Activated gamma-delta T cell treated with anti-CD3 and anti-CD28 coated beads, Interleukin-2, amount 50 U/mL, for 16 hours (primary cell): Measurements from ENCODE around the gene CADPS.

Experiments used
- DNase-seq: peaks from one replicate; pipeline ENCODE4 v3.0.0-alpha.2; 2020; ENCODE audit warnings: low read depth

The CADPS gene

DNA sequence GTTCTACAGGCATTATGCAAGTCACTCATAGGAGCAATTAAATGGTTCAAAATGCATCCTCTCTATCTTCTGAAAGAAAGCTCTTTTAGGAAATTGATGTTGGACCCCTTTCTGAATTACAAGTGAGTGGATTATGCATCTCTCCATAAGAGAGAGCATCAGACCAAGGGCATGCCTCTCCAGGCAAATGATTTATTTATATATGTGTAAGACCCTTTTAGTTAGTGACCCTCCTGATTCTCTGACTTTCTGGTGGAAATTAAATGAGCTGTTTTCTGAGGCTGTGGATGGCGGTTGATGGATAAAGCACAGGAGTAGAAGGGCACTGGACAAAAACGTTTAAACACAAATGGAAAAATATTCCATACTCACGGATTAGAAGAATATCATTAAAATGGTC is 62.6 kb downstream of the CADPS start:
- no peak for DNase-seq

DNA sequence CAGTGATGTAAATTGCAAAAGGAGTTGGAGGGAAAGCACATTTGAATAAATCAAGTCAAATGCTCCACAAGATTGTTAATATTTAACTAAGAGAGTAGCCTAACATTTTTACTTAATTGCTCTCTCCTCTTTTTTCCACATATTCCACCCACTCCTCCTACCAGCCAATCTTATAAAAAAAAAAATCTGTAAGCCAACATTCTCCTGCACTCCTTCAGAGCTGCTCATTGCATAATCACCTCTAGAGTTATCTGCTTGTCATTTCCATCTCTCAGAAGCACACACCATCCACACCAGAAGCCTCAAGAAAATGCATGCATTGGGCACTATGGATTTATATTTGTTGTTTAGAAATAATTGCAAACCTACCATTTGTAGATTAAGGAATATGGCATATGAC is 64.1 kb downstream of the CADPS start:
- no peak for DNase-seq

DNA sequence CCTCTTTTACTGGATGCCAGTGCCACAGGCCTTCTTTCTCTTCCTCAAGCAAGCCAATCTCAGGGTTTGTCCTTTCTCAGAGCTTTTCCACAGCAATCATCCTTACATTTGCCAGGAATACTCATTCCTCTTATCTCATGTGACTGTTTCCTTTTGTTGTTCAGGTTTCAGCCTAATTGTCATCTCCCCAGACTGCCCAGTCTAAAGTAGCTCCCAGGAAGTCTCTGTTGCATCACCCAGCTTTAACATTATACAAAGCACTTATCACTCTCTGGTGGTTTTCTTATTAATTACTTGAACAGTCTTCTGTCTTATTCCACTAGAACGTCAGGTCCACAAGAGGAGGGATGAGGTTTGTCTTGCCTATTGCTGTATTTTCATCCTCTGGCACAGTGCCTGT is 65.8 kb downstream of the CADPS start:
- no peak for DNase-seq

DNA sequence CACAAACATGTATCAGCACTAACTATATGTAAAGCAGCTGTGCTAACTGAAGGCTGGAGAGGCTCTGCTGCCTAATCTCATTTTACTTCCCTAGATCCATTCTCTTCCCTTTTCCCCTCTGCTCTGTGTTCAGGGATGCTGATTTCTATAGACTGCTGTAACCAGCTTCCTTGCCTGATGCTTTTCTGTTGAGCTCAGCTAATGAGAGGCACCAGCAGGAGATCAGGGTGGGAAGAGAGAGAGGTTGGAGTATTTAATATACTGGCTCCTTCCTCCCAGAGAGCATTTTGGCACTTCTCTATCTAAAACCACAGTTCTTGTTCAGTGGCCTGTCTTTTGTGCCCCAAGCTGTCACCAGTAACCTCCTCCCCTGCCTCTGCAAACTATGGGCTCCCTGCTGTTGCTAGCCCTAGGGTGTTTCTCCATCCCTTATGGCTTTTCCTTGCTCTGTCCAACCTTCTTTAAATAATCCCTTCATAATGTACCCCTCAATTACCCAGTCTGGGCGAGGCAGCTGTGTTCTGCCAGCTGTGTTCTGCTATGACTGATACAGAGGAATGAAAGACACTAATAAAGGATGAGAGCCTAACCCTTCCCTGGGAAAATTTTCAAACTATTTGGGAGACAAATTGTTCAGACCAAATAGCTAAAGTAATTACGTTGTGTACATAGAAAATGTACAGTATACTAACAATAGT is 69.5 kb downstream of the CADPS start:
- no peak for DNase-seq

DNA sequence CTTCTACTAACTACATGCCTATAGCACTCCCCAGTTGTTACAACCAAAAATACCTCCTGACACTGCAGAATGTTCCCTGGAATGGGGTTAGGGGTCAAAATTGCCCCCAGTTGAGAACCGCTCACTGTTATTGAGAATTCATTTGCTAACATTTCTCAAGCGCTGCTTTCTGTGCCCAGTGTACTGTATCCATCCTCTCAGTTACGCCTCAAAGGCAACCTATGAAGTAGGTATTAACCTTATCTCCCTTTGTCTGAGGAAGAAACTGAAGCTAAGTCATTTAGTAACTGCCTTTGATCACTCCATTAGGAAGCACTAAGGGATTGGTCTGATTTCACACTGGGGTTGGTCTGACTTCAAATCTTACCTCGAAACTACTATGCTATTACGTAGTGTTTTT is 70.1 kb downstream of the CADPS start:
- DNase-seq = no peak

DNA sequence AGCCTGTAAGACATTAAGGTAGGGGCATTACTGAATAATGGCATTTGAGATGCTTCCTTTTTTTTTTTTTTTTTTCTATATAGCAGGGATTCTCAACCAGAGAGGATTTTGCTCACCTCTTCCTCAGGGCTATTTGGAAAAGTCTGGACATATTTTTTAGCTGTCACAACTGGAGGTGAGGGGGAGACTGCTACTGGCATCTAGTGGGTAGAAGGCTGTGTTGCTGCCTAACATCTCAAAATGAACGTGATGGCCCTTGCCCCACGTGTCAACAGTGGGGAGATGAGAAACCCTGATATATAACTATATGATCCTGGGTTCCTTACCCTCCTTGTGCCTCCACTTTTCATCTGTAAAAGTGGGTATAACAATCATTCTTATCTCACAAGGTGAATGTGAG is 71.9 kb downstream of the CADPS start:
- DNase-seq = no peak

DNA sequence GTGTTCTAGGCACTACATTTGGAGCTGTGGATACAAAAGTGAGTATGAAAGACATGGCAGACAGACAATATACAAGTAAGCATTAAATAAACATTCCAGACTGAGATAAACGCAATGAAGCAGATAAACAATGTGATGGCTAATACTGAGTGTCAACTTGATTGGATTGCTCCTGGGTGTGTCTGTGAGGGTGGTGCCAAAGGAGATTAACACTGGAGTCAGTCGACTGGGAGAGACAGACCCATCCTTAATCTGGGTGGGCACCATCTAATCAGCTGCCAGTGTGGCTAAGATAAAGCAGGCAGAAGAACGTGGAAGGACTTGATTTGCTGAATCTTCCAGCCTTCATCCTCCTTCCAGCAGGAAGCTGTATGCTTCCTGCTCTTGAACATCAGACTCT is 77.2 kb downstream of the CADPS start:
- DNase-seq = no peak

DNA sequence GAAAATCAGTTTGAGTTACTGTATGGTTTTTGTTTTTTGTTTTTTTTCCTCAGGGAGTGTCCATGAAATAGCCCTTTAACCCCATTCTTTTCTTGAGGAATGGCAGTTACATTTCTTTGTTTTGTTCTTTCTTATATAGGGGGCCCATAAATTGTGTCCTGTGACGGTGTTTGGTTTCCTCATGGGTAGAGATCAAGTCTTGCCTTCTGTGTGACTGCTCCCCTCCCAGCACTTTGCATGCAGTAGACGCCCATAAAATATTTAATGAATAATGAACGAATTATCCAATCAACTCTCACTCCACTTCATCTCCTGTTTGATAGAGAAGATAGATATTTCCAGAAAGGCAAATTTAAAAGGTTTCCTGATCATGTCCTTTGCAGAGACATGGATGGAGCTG is 78.1 kb downstream of the CADPS start:
- no peak for DNase-seq

DNA sequence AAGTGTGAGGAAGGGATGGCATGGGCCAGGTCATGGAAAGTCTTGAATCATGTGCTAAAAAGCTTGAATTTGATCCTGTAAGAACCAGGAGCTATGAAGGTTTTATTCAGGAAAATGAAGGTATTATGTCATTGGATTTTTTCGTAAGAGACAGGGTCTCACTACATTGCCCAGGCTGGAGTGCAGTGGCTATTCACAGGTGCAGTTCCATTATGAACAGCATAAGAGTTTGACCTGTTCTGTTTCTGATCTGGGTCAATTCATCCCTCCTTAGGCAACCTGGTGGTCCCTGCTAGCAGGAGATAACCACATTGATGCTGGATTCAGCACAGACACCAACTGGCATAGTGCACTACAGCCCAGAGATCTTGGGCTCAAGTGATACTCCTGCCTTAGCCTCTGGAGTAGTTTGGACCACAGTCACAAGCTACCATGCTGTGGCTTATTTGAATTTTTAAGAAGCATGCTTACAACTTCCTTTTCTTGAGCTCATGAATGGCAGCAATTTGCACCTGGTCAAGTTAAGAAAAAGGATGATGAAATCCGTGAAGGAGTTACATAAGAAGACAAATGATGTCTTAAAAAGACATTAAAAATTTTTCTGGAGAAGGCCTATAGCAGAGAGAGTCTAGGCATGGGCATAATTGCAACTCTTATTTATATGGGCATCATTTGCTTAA is 79.1 kb downstream of the CADPS start:
- no peak for DNase-seq

DNA sequence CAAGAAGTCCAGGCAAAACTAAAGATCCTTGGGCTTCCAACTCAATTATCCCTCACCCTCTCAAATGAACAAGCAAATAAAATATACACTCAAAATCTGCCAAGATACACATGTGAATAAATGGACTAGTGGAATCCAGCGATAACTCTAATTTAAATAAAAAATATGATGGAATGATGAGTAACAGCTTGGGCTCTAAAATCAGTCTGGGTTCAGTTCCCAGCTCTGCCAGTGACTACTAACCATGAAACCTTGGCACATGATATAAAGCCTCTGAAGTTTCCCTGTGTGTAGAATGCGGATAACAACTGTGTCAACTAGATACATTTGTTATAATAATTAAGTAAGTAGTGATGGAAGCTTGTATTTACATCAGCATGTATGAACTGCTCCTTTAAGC is 81.3 kb downstream of the CADPS start:
- no peak for DNase-seq

DNA sequence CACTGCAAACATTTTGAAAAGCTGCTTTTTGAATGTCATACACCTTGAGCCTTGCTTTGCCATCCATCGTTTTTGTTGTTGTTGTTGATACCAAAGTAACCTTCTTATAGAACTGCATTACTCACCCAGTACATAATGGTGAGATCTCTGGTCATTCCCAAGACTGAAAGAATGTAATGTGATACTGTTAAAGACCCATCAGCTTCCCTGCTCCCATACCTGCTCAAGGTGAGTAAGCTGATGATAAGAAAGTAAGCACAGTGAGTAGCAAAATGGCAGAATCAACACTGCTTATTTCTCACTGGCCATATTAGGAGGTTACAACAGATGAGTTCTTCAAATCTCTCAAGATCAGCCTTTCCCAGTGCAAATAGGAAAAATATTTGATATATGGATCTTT is 89.8 kb downstream of the CADPS start:
- DNase-seq = no peak

DNA sequence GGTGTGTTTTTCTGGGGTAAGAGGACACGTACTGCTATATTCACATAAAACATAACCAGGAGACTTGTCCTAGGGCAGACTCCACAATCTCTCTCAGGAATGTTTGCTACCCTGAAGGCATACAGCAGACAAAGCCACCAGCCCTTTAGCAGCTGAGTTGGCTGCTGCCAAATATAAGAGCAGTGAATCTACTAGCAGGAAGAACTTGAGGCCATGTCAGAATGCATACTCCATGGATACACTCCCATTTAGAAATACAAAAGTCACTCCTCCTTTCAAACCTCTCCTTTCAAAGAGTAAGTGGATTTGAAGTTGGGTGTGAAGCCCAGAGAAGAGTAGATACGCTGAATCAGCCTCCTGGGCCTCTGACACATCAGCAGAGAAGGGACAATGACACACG is 94.1 kb downstream of the CADPS start:
- no peak for DNase-seq

DNA sequence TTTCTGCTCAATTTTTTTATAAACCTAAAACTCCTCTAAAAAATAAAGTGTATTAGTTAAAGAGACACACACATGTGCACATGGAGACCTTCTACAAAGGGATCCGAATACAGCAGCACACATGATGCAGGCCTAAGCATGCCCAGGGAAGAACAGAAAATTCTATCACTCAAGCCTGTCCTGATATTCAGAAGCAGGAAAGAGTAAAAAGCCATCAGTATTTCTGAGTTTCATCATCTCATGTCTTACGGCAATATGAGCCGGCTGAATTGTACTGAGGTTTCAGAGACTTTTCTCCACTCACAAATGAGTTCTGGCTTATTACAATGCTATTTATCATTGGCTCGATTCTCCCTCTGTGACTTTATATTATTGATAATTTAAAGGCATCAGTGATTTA is 97.5 kb downstream of the CADPS start:
- no peak for DNase-seq

DNA sequence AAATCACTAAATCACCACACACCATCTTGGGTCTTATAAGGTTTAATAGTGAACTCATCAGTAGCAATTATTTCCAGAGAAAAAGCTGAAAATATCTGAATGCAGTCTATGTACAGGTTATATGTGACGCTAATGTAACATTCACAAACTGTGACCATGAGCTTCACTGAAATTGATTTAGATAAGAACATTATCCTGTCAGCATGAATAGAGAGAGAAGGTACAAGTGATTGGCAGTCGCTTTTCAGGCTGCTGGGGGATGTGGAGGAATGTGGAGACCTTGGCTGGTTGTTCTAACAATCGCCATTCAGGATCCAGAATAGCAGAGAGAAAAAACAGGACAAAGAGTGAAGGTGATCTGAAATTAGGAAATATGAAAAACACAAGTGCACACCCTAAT is 98.1 kb downstream of the CADPS start:
- no peak for DNase-seq

DNA sequence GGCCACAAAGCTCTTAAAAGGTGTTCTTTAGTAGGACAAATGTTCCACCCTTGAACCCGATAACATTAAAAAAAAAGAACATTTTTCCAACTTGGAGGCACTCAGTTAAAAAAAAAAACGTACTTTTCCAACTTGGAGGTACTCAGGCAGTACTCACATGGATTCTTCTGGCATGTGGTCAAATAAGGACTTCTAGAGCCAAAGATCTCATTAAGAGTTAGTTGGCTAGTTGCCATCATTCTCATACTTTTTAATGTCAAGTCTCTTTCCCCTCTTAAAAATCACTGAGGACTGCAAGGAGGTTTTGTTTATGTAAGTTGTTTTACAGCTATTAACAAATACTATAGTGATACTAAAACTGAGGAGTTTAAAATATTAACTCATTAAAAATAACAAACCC is 101.0 kb downstream of the CADPS start:
- no peak for DNase-seq

DNA sequence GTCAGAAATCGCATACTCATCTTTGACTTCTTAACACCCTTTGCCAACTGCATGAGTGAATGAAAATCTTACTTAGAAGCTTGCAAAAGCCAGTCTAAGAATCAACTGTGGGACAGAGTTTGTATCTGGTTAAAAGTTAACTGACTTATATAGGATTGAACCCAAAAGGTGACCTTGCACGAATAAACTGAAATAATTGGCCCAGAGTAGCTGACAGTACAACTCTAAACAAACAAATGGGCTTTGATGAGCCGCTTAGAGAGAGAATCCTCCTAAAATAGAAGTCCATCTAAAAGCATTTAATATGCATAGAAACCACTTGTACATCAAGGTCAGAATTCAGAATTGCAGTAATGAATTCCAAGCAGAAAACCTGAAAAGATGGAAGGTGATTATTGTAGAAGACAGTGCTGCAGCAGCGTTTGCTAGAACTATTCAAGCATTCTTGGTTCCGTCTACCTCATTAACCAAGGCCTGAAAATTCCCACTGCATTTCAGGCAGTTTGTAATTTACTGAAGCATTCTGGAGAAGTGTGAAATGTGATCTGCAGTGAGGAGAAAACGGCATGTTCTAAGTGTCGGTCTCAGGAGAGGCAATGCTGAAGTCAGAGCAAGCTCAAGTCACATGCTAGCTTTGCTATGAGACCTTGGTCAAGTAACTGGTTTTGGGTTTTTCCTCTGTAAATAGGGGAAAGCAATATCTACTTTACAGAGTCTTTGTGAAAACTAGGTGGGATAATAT is 103.7 kb downstream of the CADPS start:
- DNase-seq = no peak

DNA sequence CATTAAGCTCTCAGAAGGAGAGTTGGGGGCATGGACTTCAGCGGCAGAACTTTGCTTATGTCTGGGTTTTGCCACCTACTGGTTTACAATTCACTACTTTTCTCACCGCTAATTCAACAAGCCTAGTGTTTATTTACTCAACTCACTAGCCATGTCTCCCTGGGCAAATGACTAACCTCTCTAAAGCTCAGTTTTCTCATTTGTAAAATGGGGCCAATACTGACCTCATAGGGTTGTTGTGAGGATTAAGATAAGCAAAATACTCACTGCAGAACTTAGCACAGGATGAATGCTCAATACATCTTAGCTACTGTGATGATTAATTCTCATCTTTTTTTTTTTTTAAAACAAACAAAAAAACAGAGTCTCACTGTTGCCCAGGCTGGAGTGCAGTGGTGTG is 106.3 kb downstream of the CADPS start:
- no peak for DNase-seq

DNA sequence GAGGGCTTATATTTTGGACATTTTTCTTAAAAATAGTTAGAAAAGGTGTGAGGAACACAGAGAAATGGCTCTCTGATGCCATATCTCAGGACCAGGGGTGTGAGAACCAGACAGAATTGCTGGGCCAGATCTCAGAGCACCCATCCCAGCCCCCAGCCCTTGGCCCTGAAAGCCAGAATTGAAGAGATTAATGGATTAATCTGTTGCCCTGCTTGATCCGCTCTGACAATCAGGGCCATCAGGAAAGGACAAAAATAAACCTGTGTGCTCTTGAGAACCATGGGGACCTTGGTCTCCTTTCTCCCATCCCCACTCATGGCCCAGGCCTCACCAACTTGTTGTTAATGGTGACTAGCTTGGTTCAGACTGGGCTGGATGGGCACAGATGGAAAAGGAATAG is 113.5 kb downstream of the CADPS start:
- no peak for DNase-seq

DNA sequence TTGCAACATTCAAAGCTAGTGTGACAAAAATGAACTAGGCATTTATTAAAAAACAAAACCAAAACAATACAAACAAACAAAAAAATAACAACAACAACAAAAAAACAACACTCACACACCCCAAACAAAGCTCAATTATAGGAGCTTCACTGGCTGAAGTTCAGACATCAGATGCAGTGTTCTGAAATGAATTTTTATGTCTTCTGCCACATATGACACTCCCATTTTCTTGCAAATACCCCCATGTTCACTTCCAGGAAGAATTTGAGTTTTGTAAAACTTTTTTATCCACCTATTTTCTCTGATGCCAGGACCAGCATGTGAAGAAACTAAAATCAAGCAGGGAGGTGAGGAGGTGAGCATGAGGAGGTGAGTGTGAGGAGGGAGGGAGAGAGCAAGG is 113.9 kb downstream of the CADPS start:
- no peak for DNase-seq

DNA sequence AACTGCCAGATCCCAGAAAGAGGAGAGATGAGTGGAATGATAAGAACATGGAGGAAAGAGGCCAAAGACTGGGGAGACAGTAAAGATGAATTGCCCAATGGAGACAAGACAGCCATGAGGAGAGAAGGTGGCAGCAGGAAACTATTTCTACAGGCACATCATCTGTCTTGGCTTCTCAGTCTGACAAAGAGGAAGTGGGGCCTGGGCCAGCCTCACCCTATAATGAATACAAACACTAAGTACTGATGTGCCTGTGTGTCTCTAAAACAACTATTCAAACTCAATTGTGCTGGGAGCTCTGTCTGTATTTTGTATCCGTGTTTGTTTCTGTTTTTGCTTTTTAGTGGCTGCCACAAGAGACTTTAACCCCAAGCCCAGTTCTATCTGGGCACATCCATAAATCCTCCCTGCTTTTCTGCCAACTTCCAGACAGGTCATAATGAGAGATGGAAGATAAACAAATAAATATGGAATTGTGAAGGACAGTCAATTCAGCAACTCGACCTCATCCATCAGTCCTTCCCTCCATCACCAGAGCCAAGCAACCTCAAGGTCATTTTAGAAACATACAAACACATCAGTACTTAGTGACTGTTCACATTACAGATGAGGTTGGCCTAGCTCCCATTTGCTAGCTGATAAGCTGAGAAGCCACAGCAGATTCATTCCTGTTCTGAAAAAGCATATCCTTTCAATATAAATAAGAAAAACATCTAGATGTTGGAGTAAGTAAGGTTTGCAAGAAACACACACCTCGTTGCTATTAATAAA is 116.7 kb downstream of the CADPS start:
- DNase-seq = no peak

DNA sequence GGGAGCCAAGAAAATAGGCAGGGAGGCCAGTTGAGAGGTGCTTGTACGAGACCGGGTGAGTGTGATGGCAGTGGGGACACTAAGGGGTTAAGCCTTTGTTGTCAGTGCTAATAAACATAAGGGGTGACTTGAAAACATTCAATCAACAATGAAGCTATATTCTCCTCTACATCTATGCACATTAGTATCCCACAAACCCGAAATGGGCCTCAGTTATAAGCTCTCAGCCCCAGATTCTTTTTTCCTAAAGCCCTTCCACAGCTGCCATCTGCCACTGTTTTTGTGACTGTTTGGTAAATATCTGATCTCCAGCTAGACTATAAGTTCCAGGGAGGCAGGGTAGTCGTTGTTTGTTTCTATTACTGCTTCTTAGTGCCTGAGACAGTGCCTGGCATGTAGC is 118.2 kb downstream of the CADPS start:
- DNase-seq = no peak

DNA sequence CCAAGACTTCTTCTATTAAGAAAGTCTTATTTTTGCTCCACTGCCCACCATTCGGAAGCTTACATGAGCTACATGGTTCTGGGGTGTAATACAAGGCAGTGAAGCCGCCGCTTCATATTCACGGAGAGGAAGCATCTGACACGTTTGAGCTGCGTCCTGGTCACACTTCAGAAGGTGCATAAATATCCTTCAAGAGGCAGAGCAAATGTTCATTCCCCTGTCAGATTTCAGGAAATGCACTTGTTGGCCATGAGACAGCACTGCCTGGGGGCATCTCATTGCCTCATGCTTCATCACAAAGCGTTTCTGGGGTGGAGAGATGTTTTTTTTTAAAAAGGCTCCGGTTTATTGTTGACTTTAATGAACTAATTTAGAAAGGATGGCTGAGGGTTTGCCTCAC is 119.9 kb downstream of the CADPS start:
- DNase-seq = no peak

DNA sequence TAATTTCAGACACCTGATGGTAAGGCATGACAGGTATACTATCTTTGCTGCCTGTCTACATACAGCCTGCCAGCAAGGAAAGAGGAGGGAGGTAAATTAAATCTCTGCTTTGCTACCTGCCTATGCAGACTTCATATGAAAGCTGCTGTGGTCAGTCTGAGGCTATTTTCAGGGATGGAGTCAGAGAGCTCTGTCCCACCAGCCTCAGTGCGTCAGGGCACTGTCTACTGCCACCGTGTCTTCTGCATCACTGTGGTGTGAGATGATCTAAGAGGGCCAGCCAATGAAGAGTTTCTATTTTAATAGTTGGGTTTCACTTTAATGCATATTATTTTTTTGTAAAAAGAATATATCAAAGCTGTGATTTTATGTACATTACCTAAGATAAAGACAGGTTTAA is 125.6 kb downstream of the CADPS start:
- DNase-seq = no peak
